ENCODE measurements around the gene KIF9.
"Not testable (repeated sequence)": the region's sequence is repeated elsewhere in the genome, so short reads cannot be mapped to it uniquely, and the experiment has no call there.

Gene KIF9

DNA sequence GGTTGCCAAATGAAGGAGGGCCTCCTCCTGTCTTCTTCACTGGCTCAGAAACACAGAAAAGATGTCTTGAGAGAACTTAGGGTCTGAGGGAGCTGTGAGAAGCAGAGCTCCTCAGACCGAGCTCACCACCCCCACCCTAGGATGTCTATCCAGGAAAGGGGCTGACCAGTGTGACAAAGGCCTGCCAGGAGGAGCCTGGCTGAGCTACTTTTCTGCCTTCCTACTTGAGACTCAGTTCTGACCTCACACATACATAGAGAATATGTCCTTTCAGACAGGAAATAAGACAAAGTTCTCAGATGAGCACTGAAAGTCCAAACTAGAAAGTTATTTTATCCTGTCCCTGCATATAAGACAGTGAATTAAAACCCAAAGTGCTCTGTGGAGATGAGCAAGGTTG is 54.5 kb downstream of the KIF9 start:
- H3K4me3 ChIP-seq (ENCODE audit: low read length): no peak overlapping the region
- TF ChIP-seq, protein P1, sequence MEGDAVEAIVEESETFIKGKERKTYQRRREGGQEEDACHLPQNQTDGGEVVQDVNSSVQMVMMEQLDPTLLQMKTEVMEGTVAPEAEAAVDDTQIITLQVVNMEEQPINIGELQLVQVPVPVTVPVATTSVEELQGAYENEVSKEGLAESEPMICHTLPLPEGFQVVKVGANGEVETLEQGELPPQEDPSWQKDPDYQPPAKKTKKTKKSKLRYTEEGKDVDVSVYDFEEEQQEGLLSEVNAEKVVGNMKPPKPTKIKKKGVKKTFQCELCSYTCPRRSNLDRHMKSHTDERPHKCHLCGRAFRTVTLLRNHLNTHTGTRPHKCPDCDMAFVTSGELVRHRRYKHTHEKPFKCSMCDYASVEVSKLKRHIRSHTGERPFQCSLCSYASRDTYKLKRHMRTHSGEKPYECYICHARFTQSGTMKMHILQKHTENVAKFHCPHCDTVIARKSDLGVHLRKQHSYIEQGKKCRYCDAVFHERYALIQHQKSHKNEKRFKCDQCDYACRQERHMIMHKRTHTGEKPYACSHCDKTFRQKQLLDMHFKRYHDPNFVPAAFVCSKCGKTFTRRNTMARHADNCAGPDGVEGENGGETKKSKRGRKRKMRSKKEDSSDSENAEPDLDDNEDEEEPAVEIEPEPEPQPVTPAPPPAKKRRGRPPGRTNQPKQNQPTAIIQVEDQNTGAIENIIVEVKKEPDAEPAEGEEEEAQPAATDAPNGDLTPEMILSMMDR (conservative IDR thresholded peaks at IDR 0.05; ENCODE audit: low read length): no peak
- no peak for DNase-seq (ENCODE audit: low read depth)

DNA sequence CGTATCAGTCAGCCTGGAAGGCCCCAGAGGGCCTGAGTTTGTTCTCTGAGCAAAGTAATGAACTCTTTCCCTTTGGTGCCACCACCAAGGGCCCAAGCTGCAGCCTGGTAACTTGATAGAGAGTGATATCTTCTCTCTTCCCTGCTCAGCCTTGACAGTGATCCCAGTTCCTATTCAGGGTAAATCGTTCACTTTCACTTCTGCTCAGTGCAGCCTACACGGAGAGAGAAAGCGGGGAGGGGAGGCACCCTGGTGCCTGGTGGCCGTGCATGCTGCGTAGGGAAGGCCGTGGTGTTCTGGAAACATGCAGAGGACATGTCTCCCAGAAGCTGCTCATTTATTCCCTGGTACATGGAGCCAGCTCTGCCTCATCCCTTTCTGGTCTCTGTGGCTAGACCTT is 54.9 kb downstream of the KIF9 start:
- DNase-seq (ENCODE audit: low read depth): no peak
- TF ChIP-seq, protein P1 (conservative IDR thresholded peaks at IDR 0.05; ENCODE audit: low read length): no peak
- H3K4me3 ChIP-seq (ENCODE audit: low read length): no peak overlapping the region

DNA sequence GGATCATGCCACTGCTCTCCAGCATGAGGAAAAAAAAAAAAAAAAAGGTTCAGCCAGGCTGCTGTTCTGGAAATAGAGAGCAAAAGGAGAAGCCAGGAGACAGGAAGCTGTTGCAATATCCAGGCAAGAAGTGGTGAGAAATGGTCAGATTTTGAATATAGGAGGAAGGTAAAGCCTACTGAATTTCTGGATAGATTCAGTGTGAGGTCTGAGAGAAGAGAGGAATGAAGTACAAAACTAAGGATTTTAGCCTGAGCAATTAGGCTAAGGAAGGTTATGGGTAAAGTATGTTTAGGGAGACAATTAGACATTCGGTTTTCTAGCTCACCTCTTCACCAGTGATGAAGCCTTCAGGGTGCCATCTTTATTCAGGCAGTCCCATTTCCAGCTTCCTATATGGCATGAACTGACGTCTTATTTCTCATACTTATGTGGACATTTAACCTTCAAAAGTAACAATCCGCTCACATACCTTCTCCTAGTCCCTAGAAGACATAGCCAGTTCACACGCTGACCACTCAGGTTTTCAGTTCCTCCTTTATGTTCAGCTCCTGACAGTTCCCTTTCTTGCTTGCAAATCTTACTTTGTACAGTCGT is 57.2 kb downstream of the KIF9 start:
- TF ChIP-seq, protein P1 (conservative IDR thresholded peaks at IDR 0.05; ENCODE audit: low read length): no peak
- peak; percentile 78 for DNase-seq (ENCODE audit: low read depth)
- no peak overlapping the region for H3K4me3 ChIP-seq (ENCODE audit: low read length)

DNA sequence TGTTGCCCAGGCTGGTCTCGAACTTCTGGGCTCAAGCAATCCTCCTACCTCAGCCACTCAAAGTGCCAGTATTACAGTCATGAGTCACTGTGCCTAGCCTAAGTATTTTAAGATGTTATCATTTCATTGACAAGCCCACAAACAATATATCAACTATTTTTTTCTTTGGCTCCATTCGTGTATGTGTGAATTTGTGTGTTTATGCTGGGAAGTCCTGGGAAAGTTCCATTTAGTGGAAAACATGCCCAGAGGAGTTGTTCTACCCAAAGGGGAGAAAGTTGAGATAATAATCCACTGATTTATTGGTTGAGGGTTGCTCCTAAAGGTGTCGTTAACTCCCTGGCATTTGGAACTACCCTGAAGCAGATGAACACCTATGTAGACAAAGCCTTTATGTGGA is 58.8 kb downstream of the KIF9 start:
- TF ChIP-seq, protein P1 (conservative IDR thresholded peaks at IDR 0.05; ENCODE audit: low read length): no peak
- no peak for DNase-seq (ENCODE audit: low read depth)
- no peak overlapping the region for H3K4me3 ChIP-seq (ENCODE audit: low read length)

DNA sequence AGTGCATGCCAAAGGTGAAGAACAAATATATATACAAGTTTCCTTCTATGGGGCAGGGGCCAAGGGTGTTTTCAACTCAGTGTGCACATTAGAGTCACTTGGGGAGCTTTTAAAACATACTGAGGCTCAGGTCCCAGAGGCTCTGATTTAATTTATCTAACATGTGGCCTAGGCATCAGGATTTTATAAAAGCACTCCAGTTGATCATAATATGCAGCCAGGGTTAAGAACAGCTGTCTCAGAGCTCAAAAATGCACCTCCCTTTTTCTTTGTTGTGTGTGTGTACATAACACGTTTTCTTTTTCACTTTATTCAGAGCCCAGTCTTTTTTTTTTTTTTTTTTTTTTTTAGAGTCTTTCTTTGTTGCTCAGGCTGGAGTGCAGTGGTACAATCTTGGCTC is 60.8 kb downstream of the KIF9 start:
- no peak overlapping the region for H3K4me3 ChIP-seq (ENCODE audit: low read length)
- DNase-seq (ENCODE audit: low read depth): no peak
- TF ChIP-seq, protein P1 (conservative IDR thresholded peaks at IDR 0.05; ENCODE audit: low read length): no peak

DNA sequence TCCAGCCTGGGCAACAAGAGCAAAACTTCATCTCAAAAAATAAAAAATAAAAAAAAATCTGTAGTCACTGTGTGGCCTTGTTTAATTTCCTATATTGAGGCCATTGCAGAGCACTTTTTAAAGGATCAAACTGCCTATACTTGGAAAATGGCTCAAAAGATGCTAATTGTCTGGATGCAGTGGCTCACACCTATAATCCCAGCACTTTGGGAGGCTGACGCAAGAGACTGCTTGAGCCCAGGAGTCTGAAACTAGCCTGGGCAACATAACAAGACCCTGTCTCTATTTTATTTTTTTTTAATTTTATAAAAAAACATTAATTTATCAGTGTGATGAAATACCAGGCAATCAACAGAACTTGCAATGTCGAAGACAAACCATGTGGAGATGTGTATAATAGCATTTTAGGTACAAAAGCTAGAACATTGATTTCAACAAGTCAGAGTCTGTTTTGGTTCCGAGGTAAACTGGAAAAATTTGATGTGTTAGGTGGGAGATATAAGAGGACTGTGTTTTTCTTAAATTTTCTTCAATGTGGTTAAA is 71.7 kb downstream of the KIF9 start:
- no peak overlapping the region for H3K4me3 ChIP-seq (ENCODE audit: low read length)
- DNase-seq (ENCODE audit: low read depth): no peak
- TF ChIP-seq, protein P1 (conservative IDR thresholded peaks at IDR 0.05; ENCODE audit: low read length): no peak

DNA sequence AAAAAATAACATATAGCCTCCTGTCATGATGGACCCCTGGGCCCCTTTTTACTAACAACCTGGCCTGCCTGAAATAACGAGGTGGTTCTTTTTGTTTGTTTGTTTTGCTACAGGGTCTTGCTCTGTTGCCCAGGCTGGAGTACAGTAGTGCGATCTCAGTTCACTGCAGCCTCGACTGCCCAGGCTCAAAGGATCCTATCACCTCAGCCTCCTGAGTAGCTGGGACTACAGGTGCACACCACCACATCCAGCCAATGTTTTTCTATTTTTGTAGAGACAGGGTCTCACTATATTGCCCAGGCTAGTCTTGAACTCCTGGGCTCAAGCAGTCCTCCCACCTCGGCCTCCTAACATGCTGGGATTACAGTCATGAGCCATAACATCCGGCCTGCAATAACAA is 76.6 kb downstream of the KIF9 start:
- DNase-seq (ENCODE audit: low read depth); H3K4me3 ChIP-seq (ENCODE audit: low read length): not testable (repeated sequence)
